ENCODE measurements around the gene C11orf21. TPM values are rescaled to one million over a fixed set of nuclear protein-coding genes. Genes with fewer than 3 reads are reported as not detected.
A peak's percentile ranks its signal among the peaks of the same experiment; 100 is the strongest.

The C11orf21 gene
- total and polyA plus RNA-seq, 2 of the 8 experiments (the other 6 are each of a cell fraction or from before 2014, with no cell fraction given) = not detected

- ChIA-PET POLR2A (ENCODE audit: partially characterized antibody) (no interaction called here), CTCF (ENCODE audit: partially characterized antibody) (interaction anchor here (0.9 to 1.2 kb wide), 7 partner anchors 17 to 281 kb away, joined by 3 to 5 read pairs (median 3); no protein-coding TSS in a partner anchor)
- H2BK5ac ChIP-seq (ENCODE audit: low read depth, low read length) = no peak overlapping the region
- H3K36me3 ChIP-seq (ENCODE audit: control insufficient read depth in 2 of 4, insufficient read depth in 4 of 4, low read length in 3 of 4) = no peaks in the 10 kb centered on the region
- H2BK20ac ChIP-seq (ENCODE audit: low read length) = no peak overlapping the region
- no peaks in the 10 kb centered on the region for H3K23me2 ChIP-seq (ENCODE audit: low read depth, low read length)
- no peak overlapping the region for H2AK5ac ChIP-seq (ENCODE audit: low read depth, low read length)
- no peak for FAIRE-seq
- H3K9me3 ChIP-seq (ENCODE audit: insufficient read depth in 2 of 2, low read depth in 1 of 2, low read length in 1 of 2) = no peaks in the 10 kb centered on the region
- H4K91ac ChIP-seq (replicated peaks; ENCODE audit: insufficient read length, low read length) = no peak overlapping the region
- no peaks in the 10 kb centered on the region; a peak in 2 of 7 replicates for H3K27me3 ChIP-seq (replicated peaks in 1 of 4; ENCODE audit: control insufficient read depth in 3 of 4, extremely low read depth in 1 of 4, insufficient read depth in 3 of 4, low read length in 3 of 4)
- no peak overlapping the region for H3K14ac ChIP-seq (ENCODE audit: insufficient read length)
- 0 out of 2 replicates have a peak overlapping the region, but pooled peaks have one; percentile 71 for H4K8ac ChIP-seq (ENCODE audit: extremely low read depth, insufficient read depth, low read length)
- no peak overlapping the region for H3K4ac ChIP-seq (replicated peaks; ENCODE audit: insufficient read length, low read depth, low read length)
- no peak overlapping the region for H3K4me3 ChIP-seq (ENCODE audit: extremely low read depth in 1 of 4, insufficient read depth in 2 of 4, low read depth in 3 of 4, low read length in 4 of 4)
- H2BK15ac ChIP-seq (ENCODE audit: low read length) = no peak overlapping the region
- no peaks in the 10 kb centered on the region for H3K79me2 ChIP-seq (ENCODE audit: control insufficient read depth in 1 of 2, insufficient read depth in 2 of 2, low read length in 2 of 2)
- H2BK12ac ChIP-seq (ENCODE audit: low read depth, low read length) = no peak overlapping the region
- no peak overlapping the region for H3K23ac ChIP-seq (ENCODE audit: insufficient read length)
- H3K27ac ChIP-seq (ENCODE audit: low read depth, low read length) = no peak overlapping the region
- H3K79me1 ChIP-seq (ENCODE audit: low read depth, low read length) = no peaks in the 10 kb centered on the region
- H2AFZ ChIP-seq (ENCODE audit: low read length) = no peak overlapping the region
- no peak overlapping the region for H2BK120ac ChIP-seq (replicated peaks; ENCODE audit: low read depth, low read length)
- no peaks in the 10 kb centered on the region for H4K20me1 ChIP-seq (replicated peaks in 1 of 2; ENCODE audit: control insufficient read depth in 1 of 2, insufficient read depth in 2 of 2, low read length in 2 of 2)
- no peak for DNase-seq (ENCODE audit: low read depth in 1 of 2, low spot score in 2 of 2)
- H3K9ac ChIP-seq (replicated peaks in 1 of 4; ENCODE audit: extremely low read depth in 1 of 4, low read depth in 3 of 4, low read length in 3 of 4) = no peak overlapping the region
- H3K56ac ChIP-seq (replicated peaks; ENCODE audit: insufficient read length, low read depth, low read length) = no peak overlapping the region
- 78% methylated on average over 8 of the region's 8 CpGs; no CpG with 5 or more reads in 1 of the 2 experiments for WGBS, 2 experiments (ENCODE audit: extremely low coverage in 1 of 2, insufficient coverage in 1 of 2, insufficient read length in 1 of 2, insufficient replicate concordance in 2 of 2, low coverage in 1 of 2, low lambda C conversion rate in 2 of 2, missing lambda C conversion rate in 1 of 2)
- TF ChIP-seq EZH2 (IDR thresholded peaks at IDR 0.05; ENCODE audit: low read depth, low read length, severe bottlenecking) = no peak
- no peak for TF ChIP-seq POLR2AphosphoS5 (IDR thresholded peaks at IDR 0.05; ENCODE audit: low read depth, low read length)
- no peak for TF ChIP-seq TAF1 (IDR thresholded peaks at IDR 0.05; ENCODE audit: low read depth, low read length)
- no peak for TF ChIP-seq TBP (IDR thresholded peaks at IDR 0.05; ENCODE audit: low read depth, low read length)
- no peak for TF ChIP-seq SP4 (IDR thresholded peaks at IDR 0.05; ENCODE audit: low read length)
- TF ChIP-seq ATF2 (IDR thresholded peaks at IDR 0.05; ENCODE audit: low read length) = no peak
- TF ChIP-seq SAP30 (IDR thresholded peaks at IDR 0.05; ENCODE audit: insufficient read depth, insufficient replicate concordance, low read length) = no peak
- TF ChIP-seq E2F6 (IDR thresholded peaks at IDR 0.05) = no peak
- no peak for TF ChIP-seq CBX5 (IDR thresholded peaks at IDR 0.05; ENCODE audit: low read depth, low read length)
- no peak for TF ChIP-seq CTBP2 (IDR thresholded peaks at IDR 0.05; ENCODE audit: borderline replicate concordance, insufficient read depth, insufficient read length, low read length)
- no peak for TF ChIP-seq EP300 (IDR thresholded peaks at IDR 0.05; ENCODE audit: borderline replicate concordance in 1 of 2, low read depth in 2 of 2, low read length in 2 of 2)
- no peak overlapping the region for H4K5ac ChIP-seq (ENCODE audit: insufficient read length, low read depth, low read length)
- no peak overlapping the region for H3K18ac ChIP-seq (ENCODE audit: extremely low read depth, low read length)
- H3K4me2 ChIP-seq (ENCODE audit: insufficient read depth in 1 of 2, low read depth in 2 of 2, low read length in 2 of 2) = no peak overlapping the region
- no peaks in the 10 kb centered on the region for H3K4me1 ChIP-seq (replicated peaks in 1 of 4; ENCODE audit: control insufficient read depth in 3 of 4, insufficient read depth in 4 of 4, low read length in 3 of 4)
These were observed 51.2 kb downstream of the C11orf21 start for GRCh38 chr11:2250485-2250884.

All from H1 (cell line).